ENCODE results near the gene SF1.

SF1 gene

GRCh38 chr11:64804346-64805210 is 26.2 kb upstream of the SF1 start:
- ChIA-PET CTCF (interaction anchor here (0.7 to 1.0 kb wide), 5 partner anchors 9 to 192 kb away, joined by 3 to 5 read pairs (median 3); partner anchors contain the start of gene BATF2), POLR2A (interaction anchor here (0.7 kb wide), 1 partner anchor 26 kb away, joined by 5 read pairs; no protein-coding TSS in a partner anchor)
- no peak for TF ChIP-seq ARNT (IDR thresholded peaks at IDR 0.05)
- TF ChIP-seq FOXM1 (IDR thresholded peaks at IDR 0.05; ENCODE audit: borderline replicate concordance), result no peak
- no peak for TF ChIP-seq SUZ12 (IDR thresholded peaks at IDR 0.05)
- TF ChIP-seq CTBP1 (IDR thresholded peaks at IDR 0.05; ENCODE audit: borderline replicate concordance), result no peak
- TF ChIP-seq NFRKB (IDR thresholded peaks at IDR 0.05), result no peak
- TF ChIP-seq PKNOX1 (IDR thresholded peaks at IDR 0.05), result no peak
- no peak for TF ChIP-seq FOXK2 (IDR thresholded peaks at IDR 0.05)
- TF ChIP-seq HDGF (IDR thresholded peaks at IDR 0.05; ENCODE audit: borderline replicate concordance), result no peak
- no peak for TF ChIP-seq L3MBTL2 (conservative IDR thresholded peaks at IDR 0.05)
- no peak for TF ChIP-seq BHLHE40 (IDR thresholded peaks at IDR 0.05; ENCODE audit: borderline replicate concordance)
- DNase-seq (ENCODE audit: extremely low spot score), result no peak

GRCh38 chr11:64803846-64804345 is 25.6 kb upstream of the SF1 start:
- TF ChIP-seq L3MBTL2 (conservative IDR thresholded peaks at IDR 0.05) (no peak), FOXM1 (IDR thresholded peaks at IDR 0.05; ENCODE audit: borderline replicate concordance) (no peak), FOXK2 (IDR thresholded peaks at IDR 0.05) (no peak), BHLHE40 (IDR thresholded peaks at IDR 0.05; ENCODE audit: borderline replicate concordance) (no peak), CTBP1 (IDR thresholded peaks at IDR 0.05; ENCODE audit: borderline replicate concordance) (no peak), ZNF384 (IDR thresholded peaks at IDR 0.05) (no peak), PKNOX1 (IDR thresholded peaks at IDR 0.05) (no peak)
- POLR2A ChIA-PET, result interaction anchor here (0.7 to 1.8 kb wide), 4 partner anchors 25 to 331 kb away, joined by 3 to 6 read pairs (median 4); partner anchors contain the start of gene SF1
- CTCF ChIA-PET, result interaction anchor here (0.7 to 1.0 kb wide), 5 partner anchors 9 to 193 kb away, joined by 3 to 5 read pairs (median 3); partner anchors contain the start of gene BATF2
- DNase-seq (ENCODE audit: extremely low spot score), result no peak

- ChIA-PET CTCF (interaction anchor here (0.7 to 1.0 kb wide), 4 partner anchors 9 to 512 kb away, joined by 3 to 5 read pairs (median 3); no protein-coding TSS in a partner anchor), POLR2A (interaction anchor here (0.9 to 1.8 kb wide), 3 partner anchors 25 to 332 kb away, joined by 3 to 6 read pairs (median 3); partner anchors contain the start of gene SF1)
- TF ChIP-seq ARNT (IDR thresholded peaks at IDR 0.05) (no peak), L3MBTL2 (conservative IDR thresholded peaks at IDR 0.05) (no peak), FOXM1 (IDR thresholded peaks at IDR 0.05; ENCODE audit: borderline replicate concordance) (no peak), NFRKB (IDR thresholded peaks at IDR 0.05) (no peak), SUZ12 (IDR thresholded peaks at IDR 0.05) (no peak), ZNF384 (IDR thresholded peaks at IDR 0.05) (no peak), LEF1 (IDR thresholded peaks at IDR 0.05; ENCODE audit: borderline replicate concordance) (no peak), ELF4 (IDR thresholded peaks at IDR 0.05) (no peak), SP1 (IDR thresholded peaks at IDR 0.05) (no peak), FOXK2 (IDR thresholded peaks at IDR 0.05) (no peak), HDGF (IDR thresholded peaks at IDR 0.05; ENCODE audit: borderline replicate concordance) (no peak), BHLHE40 (IDR thresholded peaks at IDR 0.05; ENCODE audit: borderline replicate concordance) (no peak), FOXA1 (IDR thresholded peaks at IDR 0.05) (no peak), CTBP1 (IDR thresholded peaks at IDR 0.05; ENCODE audit: borderline replicate concordance) (no peak), TARDBP (IDR thresholded peaks at IDR 0.05) (no peak), PKNOX1 (IDR thresholded peaks at IDR 0.05) (no peak)
- DNase-seq (ENCODE audit: extremely low spot score), result peak; percentile 92
Measured at GRCh38 chr11:64803158-64803845, 25.0 kb upstream of the SF1 start, which contains the start of gene MAP4K2. Gene MAP4K2 (minus strand): TSS chr11:64803214. CDS start chr11:64803149, 65 bp downstream.

GRCh38 chr11:64802370-64803157 is 24.2 kb upstream of the SF1 start:
- TF ChIP-seq CTBP1 (IDR thresholded peaks at IDR 0.05; ENCODE audit: borderline replicate concordance) (no peak), FOXA1 (IDR thresholded peaks at IDR 0.05) (no peak), BHLHE40 (IDR thresholded peaks at IDR 0.05; ENCODE audit: borderline replicate concordance) (no peak), L3MBTL2 (conservative IDR thresholded peaks at IDR 0.05) (no peak), PKNOX1 (IDR thresholded peaks at IDR 0.05) (no peak), ARNT (IDR thresholded peaks at IDR 0.05) (no peak), LEF1 (IDR thresholded peaks at IDR 0.05; ENCODE audit: borderline replicate concordance) (no peak), TARDBP (IDR thresholded peaks at IDR 0.05) (no peak), FOXM1 (IDR thresholded peaks at IDR 0.05; ENCODE audit: borderline replicate concordance) (no peak), NFRKB (IDR thresholded peaks at IDR 0.05) (no peak)
- CTCF ChIA-PET, result interaction anchor here (0.6 to 0.7 kb wide), 2 partner anchors 39 to 513 kb away, joined by 3 read pairs; no protein-coding TSS in a partner anchor
- DNase-seq (ENCODE audit: extremely low spot score), result peak; percentile 37
- POLR2A ChIA-PET, result interaction anchor here (0.7 to 1.8 kb wide), 4 partner anchors 24 to 332 kb away, joined by 3 to 6 read pairs (median 3); partner anchors contain the start of genes SF1 and ZNHIT2
